SK-N-SH (cell line): ENCODE measurements around the gene CCDC192.

Experiments used
- CTCF ChIP-seq: fragments of 200-600 bp; sonication (generic); IDR thresholded peaks from 2 replicates; pipeline ENCODE4 v1.6.1; 2017; ENCODE audit warnings: antibody characterized with exemption, mild to moderate bottlenecking, moderate library complexity
- EP300 ChIP-seq, 2 experiments: IDR thresholded peaks; 2 replicates each; pipeline versions ENCODE4 v1.4.0 to v1.6.1; 2012; ENCODE audit warnings: borderline replicate concordance in 1 of 2, low read depth in 1 of 2, low read length in 1 of 2
- JUND ChIP-seq: IDR thresholded peaks from 2 replicates; pipeline ENCODE4 v1.4.0; 2012
- RAD21 ChIP-seq: IDR thresholded peaks from 2 replicates; pipeline ENCODE4 v1.6.1; 2012; ENCODE audit warnings: mild to moderate bottlenecking, low read length
- TAF1 ChIP-seq: IDR thresholded peaks from 2 replicates; pipeline ENCODE4 v1.6.1; 2012; ENCODE audit warnings: low read depth, mild to moderate bottlenecking, low read length, moderate library complexity, borderline replicate concordance
- ZBTB33 ChIP-seq: IDR thresholded peaks from 2 replicates; pipeline ENCODE4 v1.4.0; 2012; ENCODE audit warnings: low read depth, borderline replicate concordance

GRCh38 chr5:127892467-127893207, 189.4 kb downstream of the CCDC192 start:
- no peak for TF ChIP-seq CTCF
- no peak for TF ChIP-seq TAF1
- peak; percentile 49; the same call in 1 of the 2 replicates for TF ChIP-seq ZBTB33
- peak; percentile 21 to 94; a peak in 3 of 4 replicates for TF ChIP-seq EP300 (IDR thresholded peaks at IDR 0.05; ENCODE audit: borderline replicate concordance in 1 of 2, low read depth in 1 of 2, low read length in 1 of 2)
- TF ChIP-seq RAD21, result no peak
- TF ChIP-seq JUND, result peak; percentile 94
